ENCODE data around the gene DIP2C.

DNA sequence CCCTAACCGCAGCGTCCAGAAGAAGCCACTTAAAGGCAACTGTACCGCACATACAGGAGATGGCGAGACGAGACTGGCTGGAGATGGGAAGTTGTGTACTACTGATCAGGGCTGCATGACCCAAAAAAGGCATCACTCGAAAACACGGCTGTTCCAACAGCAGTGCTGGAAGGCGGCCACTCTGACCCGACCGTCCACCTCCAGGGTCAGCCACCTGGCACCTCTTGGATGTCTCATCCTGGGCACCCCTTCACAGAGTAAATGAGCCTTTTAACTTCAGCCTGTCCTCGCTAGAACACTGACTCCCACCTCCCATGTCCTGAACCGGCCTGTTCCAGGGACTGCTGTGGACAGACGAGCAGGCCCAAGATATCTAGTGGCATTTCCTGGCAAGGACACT is 180.7 kb downstream of the DIP2C start:
- no peak for TF ChIP-seq CTCF (IDR thresholded peaks at IDR 0.05)
- no peak for TF ChIP-seq POLR2A (IDR thresholded peaks at IDR 0.05)
